HEK293T (cell line): ENCODE data around the gene MLLT3.

Experiments
- CTCF ChIA-PET: fragments of 350-600 bp; formaldehyde crosslinking; extraction: SDS; loops from one replicate; lab custom pipeline; 2021; ENCODE audit warnings: antibody characterized with exemption, inconsistent platforms; lab: Yijun Ruan, JAX
- POLR2A ChIA-PET: fragments of 350-600 bp; formaldehyde crosslinking; extraction: SDS; loops from one replicate; lab custom pipeline; 2020; ENCODE audit warnings: antibody characterized with exemption, inconsistent platforms; lab: Yijun Ruan, JAX
- DNase-seq: peaks from one replicate; pipeline ENCODE4 v3.0.0; 2012; ENCODE audit warnings: mixed read lengths; ENCODE audit errors: extremely low spot score
- ARNT ChIP-seq: fragments of 450-650 bp; IDR thresholded peaks from 2 replicates; pipeline ENCODE4 v1.6.1; 2017; ENCODE audit warnings: mild to moderate bottlenecking
- BHLHE40 ChIP-seq: fragments of 450-650 bp; IDR thresholded peaks from 2 replicates; pipeline ENCODE4 v1.6.1; 2016; ENCODE audit warnings: mild to moderate bottlenecking, moderate library complexity, borderline replicate concordance
- CTBP1 ChIP-seq: fragments of 450-650 bp; IDR thresholded peaks from 2 replicates; pipeline ENCODE4 v1.6.1; 2016; ENCODE audit warnings: borderline replicate concordance
- ELF4 ChIP-seq: fragments of 450-650 bp; IDR thresholded peaks from 2 replicates; pipeline ENCODE4 v1.6.1; 2017; ENCODE audit warnings: antibody characterized with exemption
- FOXA1 ChIP-seq: fragments of 450-650 bp; IDR thresholded peaks from 2 replicates; pipeline ENCODE4 v1.6.1; 2016; ENCODE audit warnings: mild to moderate bottlenecking
- FOXK2 ChIP-seq: fragments of 450-650 bp; IDR thresholded peaks from 2 replicates; pipeline ENCODE4 v1.6.1; 2016; ENCODE audit warnings: mild to moderate bottlenecking
- FOXM1 ChIP-seq: fragments of 450-650 bp; IDR thresholded peaks from 2 replicates; pipeline ENCODE4 v1.6.1; 2017; ENCODE audit warnings: mild to moderate bottlenecking, borderline replicate concordance
- HDGF ChIP-seq: fragments of 450-650 bp; IDR thresholded peaks from 2 replicates; pipeline ENCODE4 v1.6.1; 2017; ENCODE audit warnings: antibody characterized with exemption, borderline replicate concordance
- L3MBTL2 ChIP-seq: fragments of 450-650 bp; conservative IDR thresholded peaks from 2 replicates; pipeline ENCODE4 v1.6.1; 2016; ENCODE audit warnings: mild to moderate bottlenecking
- LEF1 ChIP-seq: fragments of 450-650 bp; IDR thresholded peaks from 2 replicates; pipeline ENCODE4 v1.6.1; 2017; ENCODE audit warnings: mild to moderate bottlenecking, borderline replicate concordance
- NFRKB ChIP-seq: fragments of 450-650 bp; IDR thresholded peaks from 2 replicates; pipeline ENCODE4 v1.6.1; 2016; ENCODE audit warnings: mild to moderate bottlenecking, moderate library complexity
- SP1 ChIP-seq: fragments of 450-650 bp; IDR thresholded peaks from 2 replicates; pipeline ENCODE4 v1.6.1; 2017
- SUZ12 ChIP-seq: fragments of 450-650 bp; IDR thresholded peaks from 2 replicates; pipeline ENCODE4 v1.6.1; 2016; ENCODE audit warnings: mild to moderate bottlenecking
- TARDBP ChIP-seq: fragments of 450-650 bp; IDR thresholded peaks from 2 replicates; pipeline ENCODE4 v1.6.1; 2016
- ZNF384 ChIP-seq: fragments of 450-650 bp; IDR thresholded peaks from 2 replicates; pipeline ENCODE4 v1.6.1; 2016
- TF ChIP-seq, protein P1 (sequence below): fragments of 450-650 bp; IDR thresholded peaks from 2 replicates; pipeline ENCODE4 v1.6.1; 2016

Gene MLLT3

DNA sequence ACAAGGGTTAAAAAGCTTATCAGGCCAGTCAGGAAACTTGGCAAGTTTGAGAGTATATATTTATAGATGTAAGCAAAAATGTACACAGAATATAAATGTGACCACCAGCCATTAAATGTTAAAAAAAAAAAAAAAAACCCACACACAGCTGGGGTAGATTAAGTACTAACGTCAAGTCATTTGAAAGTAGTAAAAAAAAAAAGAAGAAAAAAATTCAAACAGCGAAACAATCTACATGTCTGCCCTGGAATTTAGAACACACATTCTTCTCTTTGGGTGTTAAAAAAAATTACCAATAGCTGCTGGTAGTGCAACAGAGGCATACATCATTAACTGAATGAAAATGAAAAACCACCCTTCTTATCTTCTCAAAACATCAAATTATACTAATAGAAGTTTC, 269.7 kb downstream of the MLLT3 start:
- no peak for TF ChIP-seq SP1
- TF ChIP-seq ARNT, result no peak
- TF ChIP-seq FOXK2, result no peak
- TF ChIP-seq CTBP1, result no peak
- TF ChIP-seq ELF4, result no peak
- TF ChIP-seq HDGF, result no peak
- no peak for TF ChIP-seq BHLHE40
- no peak for TF ChIP-seq ZNF384
- no peak for TF ChIP-seq FOXM1
- no peak for TF ChIP-seq SUZ12
- POLR2A ChIA-PET, result no interaction called here
- no peak for DNase-seq
- CTCF ChIA-PET, result no interaction called here

DNA sequence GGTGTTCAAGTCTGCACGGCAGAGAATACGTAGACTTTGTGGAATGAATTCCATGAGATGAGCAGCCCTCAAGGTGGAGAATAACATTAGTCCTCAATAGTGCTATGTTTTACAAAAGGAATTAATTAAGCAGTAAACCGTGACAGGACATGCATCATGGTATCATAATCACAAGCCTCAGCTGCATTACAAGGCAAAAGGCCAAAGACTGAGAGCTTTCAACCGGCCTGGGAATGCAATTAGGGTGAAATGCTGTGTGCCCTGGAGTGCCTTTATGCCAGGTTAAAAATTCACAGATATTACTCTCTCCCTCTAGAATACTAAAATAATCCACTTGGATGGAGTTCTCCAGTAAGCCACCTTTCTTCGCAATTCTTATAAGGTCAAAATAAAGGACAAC, 270.6 kb downstream of the MLLT3 start:
- DNase-seq, result no peak
- TF ChIP-seq ZNF384 (no peak), FOXM1 (no peak), ARNT (no peak), BHLHE40 (no peak), HDGF (no peak), CTBP1 (no peak), L3MBTL2 (no peak)
- ChIA-PET POLR2A (no interaction called here), CTCF (interaction anchor here (0.6 kb wide), 1 partner anchor 148 kb away, joined by 3 read pairs; no protein-coding TSS in a partner anchor)

DNA sequence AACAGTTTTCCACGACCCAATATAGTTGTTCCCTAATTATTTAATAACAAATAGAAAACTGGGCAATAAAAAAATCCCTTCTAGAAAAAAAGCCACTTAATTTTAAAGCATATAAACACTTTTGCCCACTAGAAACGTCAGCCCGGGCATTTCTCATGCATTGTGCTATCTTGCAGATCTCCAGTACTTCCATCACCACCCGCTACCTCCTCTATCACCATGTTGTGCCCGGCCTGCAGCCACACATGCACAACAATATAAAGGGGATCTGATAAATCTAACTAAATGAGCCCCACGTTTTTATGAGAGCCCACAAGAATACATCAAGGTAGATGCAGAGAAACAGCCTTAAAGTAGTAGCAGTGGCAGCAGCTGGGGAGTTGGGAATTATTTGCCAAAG, 272.7 kb downstream of the MLLT3 start:
- TF ChIP-seq HDGF (no peak), FOXK2 (no peak), ARNT (no peak), NFRKB (no peak), TARDBP (no peak), LEF1 (no peak), L3MBTL2 (no peak), BHLHE40 (no peak), FOXM1 (no peak), CTBP1 (no peak), ZNF384 (no peak), ELF4 (no peak), SUZ12 (no peak), FOXA1 (no peak)
- TF ChIP-seq, protein P1, sequence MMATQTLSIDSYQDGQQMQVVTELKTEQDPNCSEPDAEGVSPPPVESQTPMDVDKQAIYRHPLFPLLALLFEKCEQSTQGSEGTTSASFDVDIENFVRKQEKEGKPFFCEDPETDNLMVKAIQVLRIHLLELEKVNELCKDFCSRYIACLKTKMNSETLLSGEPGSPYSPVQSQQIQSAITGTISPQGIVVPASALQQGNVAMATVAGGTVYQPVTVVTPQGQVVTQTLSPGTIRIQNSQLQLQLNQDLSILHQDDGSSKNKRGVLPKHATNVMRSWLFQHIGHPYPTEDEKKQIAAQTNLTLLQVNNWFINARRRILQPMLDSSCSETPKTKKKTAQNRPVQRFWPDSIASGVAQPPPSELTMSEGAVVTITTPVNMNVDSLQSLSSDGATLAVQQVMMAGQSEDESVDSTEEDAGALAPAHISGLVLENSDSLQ, result no peak
- POLR2A ChIA-PET, result no interaction called here
- DNase-seq, result no peak
- CTCF ChIA-PET, result no interaction called here

DNA sequence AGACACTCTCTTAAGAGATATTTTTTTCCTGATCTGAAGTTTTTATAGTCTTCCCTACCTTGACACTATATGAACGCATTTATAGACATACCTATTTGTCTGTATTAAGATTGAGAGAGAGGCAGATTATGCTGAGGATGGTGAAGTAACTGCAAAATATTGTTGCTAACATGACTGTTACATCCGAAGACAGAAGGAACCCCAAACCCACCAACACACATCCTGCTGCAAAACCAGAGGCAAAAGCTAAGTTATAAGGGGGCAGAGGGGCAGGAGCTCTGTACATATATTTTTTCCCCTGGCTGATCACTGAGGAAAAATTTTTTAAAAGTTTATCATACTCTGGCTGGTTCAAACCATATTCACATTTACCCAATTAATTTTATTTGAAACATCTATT, 279.0 kb downstream of the MLLT3 start:
- ChIA-PET CTCF (no interaction called here), POLR2A (no interaction called here)
- DNase-seq, result no peak
- TF ChIP-seq BHLHE40 (no peak), NFRKB (no peak), ELF4 (no peak), FOXA1 (no peak), HDGF (no peak), ZNF384 (no peak)

DNA sequence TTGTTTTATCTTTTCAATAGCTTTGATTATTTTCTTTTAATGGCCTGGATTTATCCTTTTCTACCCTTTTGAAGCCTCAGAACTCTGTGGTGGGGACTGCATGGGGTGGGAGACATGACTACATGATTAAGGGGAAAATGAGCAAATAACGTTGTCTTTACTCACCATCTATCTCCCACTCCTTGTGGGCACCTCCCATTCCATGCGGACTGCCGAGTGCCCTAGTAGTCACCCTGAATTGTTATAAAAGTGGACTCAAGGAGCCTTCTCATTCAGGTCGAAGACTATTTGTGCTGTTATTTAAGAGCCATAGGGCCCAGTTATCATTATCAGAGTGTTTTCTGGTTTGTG, 281.8 kb downstream of the MLLT3 start:
- no peak for DNase-seq
- POLR2A ChIA-PET, result no interaction called here
- no peak for TF ChIP-seq FOXM1
- TF ChIP-seq HDGF, result no peak
- TF ChIP-seq CTBP1, result no peak
- no peak for TF ChIP-seq SUZ12
- TF ChIP-seq FOXA1, result no peak
- TF ChIP-seq LEF1, result no peak
- no peak for TF ChIP-seq ZNF384
- TF ChIP-seq ELF4, result no peak
- no peak for TF ChIP-seq SP1
- no peak for TF ChIP-seq NFRKB
- TF ChIP-seq FOXK2, result no peak
- CTCF ChIA-PET, result no interaction called here

DNA sequence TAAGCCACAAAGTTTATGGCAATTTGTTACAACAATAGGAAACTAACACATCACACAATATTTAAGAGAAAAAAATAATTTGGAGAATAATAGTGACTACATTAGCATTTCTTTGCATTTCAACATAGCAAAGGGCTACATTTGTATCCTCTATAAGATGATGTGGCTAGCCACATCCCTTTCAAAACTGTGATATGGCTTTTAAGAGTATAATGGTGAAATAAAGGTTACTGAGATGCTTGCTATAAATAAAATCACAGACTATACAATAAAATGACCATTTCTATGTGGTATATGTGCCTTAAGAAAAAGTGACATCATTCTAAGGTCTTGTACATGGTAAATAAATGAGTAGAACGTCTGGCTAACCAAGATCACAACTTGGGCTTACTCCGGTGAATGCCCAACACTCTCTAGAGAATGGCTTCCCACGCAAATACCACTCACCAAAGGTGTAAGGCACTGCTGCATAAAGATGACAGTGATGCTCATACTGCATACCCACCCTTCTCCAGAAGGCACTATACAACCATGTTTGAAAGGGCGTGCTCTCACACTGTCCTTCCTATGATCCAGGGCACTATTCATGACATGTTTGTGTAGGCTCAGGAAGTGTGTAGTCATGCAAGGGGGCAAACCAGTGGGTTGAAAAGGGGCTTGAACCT, 286.5 kb downstream of the MLLT3 start:
- no peak for DNase-seq
- CTCF ChIA-PET, result no interaction called here
- no peak for TF ChIP-seq SP1
- TF ChIP-seq LEF1, result no peak
- TF ChIP-seq CTBP1, result no peak
- TF ChIP-seq HDGF, result no peak
- no peak for TF ChIP-seq ARNT
- TF ChIP-seq NFRKB, result no peak
- no peak for TF ChIP-seq L3MBTL2
- no peak for TF ChIP-seq ELF4
- TF ChIP-seq TARDBP, result no peak
- TF ChIP-seq FOXM1, result no peak
- TF ChIP-seq ZNF384, result no peak
- TF ChIP-seq FOXK2, result no peak
- TF ChIP-seq BHLHE40, result no peak
- TF ChIP-seq, protein P1, result no peak
- TF ChIP-seq SUZ12, result no peak
- no peak for TF ChIP-seq FOXA1
- POLR2A ChIA-PET, result no interaction called here

DNA sequence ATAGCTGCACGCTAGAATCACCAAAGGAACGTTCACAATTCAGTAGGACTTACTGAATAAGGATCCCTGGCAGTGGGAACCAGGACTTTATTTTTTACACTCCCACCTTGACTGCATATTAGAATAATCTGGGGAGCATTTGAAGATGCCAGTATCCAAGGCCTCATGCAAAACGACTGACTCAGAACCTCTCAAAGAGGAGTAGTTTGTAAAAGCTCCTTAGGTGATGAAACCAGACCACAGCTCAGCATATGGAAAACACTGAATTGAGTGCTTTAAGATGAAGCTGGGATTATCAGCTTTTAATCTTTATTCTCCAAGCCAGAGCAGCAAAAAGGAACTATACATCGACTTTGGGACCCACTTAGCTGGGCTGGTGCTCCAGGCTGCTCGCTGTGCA, 288.3 kb downstream of the MLLT3 start:
- no peak for TF ChIP-seq ARNT
- no peak for TF ChIP-seq LEF1
- no peak for TF ChIP-seq CTBP1
- TF ChIP-seq ELF4, result no peak
- TF ChIP-seq NFRKB, result no peak
- no peak for TF ChIP-seq BHLHE40
- TF ChIP-seq HDGF, result no peak
- TF ChIP-seq SUZ12, result no peak
- no peak for TF ChIP-seq L3MBTL2
- no peak for TF ChIP-seq FOXM1
- TF ChIP-seq TARDBP, result no peak
- no peak for TF ChIP-seq ZNF384
- TF ChIP-seq FOXA1, result no peak
- ChIA-PET CTCF (interaction anchor here (1.1 to 1.2 kb wide), 2 partner anchors 12 to 24 kb away, joined by 3 read pairs; no protein-coding TSS in a partner anchor), POLR2A (no interaction called here)
- no peak for DNase-seq
